NCI-H2029 (cell line): ENCODE results near the gene SMARCAD1.
"Not testable (repeated sequence)": the region's sequence is repeated elsewhere in the genome, so short reads cannot be mapped to it uniquely, and the experiment has no call there.

ENCODE experiments used
- DNase-seq: peaks from one replicate; lab custom pipeline; 2025; lab: John Stamatoyannopoulos, UW

Gene SMARCAD1

DNA sequence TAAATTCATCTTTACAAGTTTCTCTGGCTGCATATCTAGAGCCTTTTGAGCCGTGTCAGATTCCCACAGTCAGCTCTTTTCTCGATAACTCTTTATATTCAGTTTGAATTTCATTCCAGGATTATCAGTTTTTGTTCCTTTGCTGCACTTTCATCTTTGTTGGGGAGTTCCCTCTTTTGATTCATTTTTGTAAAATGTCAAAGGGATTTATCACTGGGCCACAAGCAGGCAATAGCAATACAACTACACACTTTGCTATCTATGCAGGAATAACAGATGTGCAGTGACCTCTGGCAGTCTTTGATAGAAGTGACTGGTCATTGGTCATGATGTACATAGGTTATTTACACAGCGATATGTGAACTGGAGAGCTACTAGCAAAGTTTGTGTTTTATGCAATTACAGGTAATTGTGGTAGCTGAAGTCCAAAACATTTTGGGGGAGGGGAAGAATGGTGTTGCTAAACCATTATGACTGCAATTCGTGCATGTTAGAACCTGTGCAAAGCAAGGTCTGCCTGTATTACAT is 91.1 kb downstream of the SMARCAD1 start:
- DNase-seq: no peak

GRCh38 chr4:94302191-94302590 is 94.5 kb downstream of the SMARCAD1 start:
- no peak for DNase-seq

DNA sequence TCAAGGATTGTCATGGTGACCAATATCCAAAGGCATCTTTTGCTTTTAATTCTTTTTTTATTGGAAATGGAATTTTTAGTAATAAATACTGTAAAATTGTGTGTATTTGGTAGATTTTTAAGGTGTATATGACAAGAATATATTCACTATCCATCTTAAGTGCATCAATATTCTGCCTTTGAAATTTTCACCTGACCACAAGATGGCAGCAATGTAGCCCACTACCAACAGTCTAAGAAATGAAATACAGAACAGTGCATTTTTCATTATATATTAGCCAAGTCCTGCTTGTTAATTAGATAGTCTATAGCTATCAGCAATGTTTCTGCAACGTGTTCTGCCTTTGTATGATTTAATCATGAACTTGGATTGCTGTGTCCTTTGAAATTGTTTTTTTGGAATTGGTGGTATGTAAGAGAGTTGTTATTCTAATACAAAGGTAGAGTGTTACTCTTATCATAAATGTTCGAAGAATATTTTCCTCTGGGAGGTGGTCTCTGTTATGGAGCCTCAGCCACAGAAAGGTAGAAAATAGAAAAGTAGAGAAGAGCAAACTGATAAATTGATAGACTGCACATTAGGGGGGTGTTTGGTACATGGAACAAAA is 96.8 kb downstream of the SMARCAD1 start:
- DNase-seq: no peak

DNA sequence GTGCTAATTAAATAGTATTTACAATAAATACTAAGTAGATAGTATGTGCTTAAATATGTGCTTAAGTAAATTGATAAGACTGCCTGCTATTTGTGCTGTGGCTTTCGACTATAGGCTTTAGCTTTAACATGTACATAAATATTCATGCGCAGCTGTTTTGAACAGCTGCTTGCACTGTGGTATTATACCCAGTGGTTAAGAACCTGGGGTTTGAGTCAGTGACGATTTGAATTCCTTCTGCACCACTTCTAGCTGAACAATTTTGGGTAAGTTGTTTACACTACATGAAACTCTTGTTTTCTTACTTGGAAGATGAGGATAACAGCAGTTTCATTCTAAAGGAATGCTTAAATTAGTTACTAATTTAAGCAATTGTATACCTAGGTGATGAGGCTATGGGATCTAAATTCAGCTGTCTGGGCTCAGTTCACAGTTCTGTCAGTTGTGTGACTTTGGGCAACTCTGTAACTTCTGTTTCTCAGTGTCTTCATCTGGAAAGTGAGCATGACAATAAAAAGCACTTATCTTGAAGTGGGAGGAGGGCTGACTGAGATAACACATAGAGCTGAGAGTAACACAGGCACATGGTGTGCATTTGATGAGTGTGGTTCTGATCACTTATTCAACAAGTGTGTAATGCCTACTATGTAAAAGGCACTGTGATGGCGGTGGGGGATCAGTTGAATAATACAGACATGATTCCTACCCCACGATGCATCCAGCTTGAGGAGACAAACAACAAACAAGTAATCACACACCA is 98.0 kb downstream of the SMARCAD1 start:
- DNase-seq: no peak

- DNase-seq: no peak
Measured at GRCh38 chr4:94306713-94307112, 99.0 kb downstream of the SMARCAD1 start.

DNA sequence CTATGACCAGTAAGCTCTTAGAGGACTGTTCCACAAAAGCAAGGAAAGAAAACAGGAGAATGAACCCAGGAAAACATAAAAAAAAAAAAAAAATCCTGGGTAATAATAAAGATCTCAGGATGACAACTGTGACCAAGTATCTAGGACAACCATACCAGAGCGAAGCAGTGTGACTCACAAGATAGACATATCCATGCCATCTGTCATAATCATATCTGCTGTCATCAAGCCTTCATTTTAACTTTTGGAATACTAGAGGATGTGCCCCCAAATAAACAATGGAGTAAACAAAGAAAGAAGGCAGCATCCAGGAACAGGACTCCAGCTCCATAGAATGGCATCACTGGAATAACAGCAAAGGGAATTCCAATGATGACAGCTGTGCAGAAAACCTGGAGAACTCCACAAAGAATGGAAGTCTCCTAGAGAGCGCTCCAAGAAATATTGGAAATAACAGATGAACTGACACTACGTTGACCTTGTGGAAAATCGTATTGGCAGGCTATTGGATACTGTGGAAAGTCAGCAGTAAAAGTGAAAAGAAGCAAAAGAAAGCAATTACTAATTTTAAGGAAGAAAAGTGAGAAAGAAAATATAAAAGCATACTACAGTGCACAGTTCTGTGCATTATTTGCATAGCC is 99.7 kb downstream of the SMARCAD1 start:
- no peak for DNase-seq

DNA sequence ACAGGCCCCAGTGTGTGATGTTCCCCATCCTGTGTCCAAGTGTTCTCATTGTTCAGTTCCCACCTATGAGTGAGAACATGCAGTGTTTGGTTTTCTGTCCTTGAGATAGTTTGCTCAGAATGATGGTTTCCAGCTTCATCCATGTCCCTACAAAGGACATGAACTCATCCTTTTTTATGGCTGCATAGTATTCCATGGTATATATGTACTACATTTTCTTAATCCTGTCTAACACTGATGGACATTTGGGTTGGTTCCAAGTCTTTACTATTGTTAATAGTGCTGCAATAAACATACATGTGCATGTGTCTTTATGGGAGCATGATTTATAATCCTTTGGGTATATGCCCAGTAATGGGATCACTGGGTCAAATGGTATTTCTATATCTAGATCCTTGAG is 112.3 kb downstream of the SMARCAD1 start:
- DNase-seq: not testable (repeated sequence)

GRCh38 chr4:94325835-94326234 is 118.2 kb downstream of the SMARCAD1 start:
- DNase-seq: no peak

- DNase-seq: no peak
Measured at GRCh38 chr4:94329933-94330332, 122.3 kb downstream of the SMARCAD1 start.

GRCh38 chr4:94332983-94333590 is 125.4 kb downstream of the SMARCAD1 start:
- DNase-seq: no peak

GRCh38 chr4:94333866-94334265 is 126.2 kb downstream of the SMARCAD1 start:
- no peak for DNase-seq

DNA sequence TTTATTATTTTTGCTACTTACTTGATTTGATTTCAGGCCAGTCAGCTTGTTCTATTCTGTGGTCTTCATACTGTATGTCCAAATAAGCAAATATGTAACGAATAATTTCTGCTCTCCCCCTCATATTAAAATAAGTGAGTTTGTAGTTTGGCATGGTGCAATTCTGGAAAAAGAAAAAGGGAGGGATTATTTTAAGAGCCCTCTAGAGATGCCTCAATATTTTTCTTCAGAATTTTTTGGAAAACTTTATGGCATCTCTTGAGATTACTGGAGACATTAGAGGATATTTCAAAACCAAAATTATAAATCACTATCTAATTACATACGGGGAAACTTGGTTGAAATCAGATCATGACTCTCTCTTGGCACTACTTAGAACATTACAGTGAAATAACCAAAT is 126.8 kb downstream of the SMARCAD1 start:
- no peak for DNase-seq

- DNase-seq: no peak
Measured at GRCh38 chr4:94334962-94335361, 127.3 kb downstream of the SMARCAD1 start.

DNA sequence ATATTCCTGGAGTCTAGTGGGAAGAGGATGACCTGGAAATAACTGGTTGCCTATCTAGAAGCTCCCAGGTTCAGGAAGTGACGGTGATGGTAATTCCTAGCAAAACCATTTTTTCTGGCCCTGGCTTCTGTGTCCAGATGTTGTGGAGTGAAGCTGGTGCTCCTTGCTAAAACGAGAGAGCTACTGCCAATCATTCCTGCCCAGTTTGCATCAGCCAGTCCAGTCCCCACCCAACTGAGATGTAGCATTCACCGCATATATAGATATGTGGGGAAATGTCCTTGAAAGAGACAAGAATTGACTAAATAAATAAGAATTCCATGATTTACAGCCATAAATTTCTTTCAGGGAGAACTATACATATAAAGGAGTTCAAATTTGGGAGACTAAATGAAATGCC is 128.6 kb downstream of the SMARCAD1 start:
- DNase-seq: no peak

DNA sequence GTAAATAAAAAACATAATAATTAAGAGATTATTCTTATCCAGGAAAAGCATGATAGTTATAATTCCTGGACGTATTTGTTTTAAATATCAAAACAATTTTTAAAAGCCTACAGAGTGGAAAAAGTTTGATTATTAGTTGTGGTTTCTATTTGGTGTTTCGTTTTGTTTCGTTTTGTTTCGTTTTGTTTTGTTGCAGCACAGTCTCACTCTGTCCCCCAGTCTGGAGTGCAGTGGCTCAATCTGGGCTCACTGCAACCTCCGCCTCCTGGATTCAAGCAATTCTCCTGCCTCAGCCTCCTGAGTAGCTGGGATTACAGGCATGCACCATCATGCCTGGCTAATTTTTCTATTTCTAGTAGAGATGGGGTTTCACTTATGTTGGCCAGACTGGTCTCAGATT is 129.1 kb downstream of the SMARCAD1 start:
- DNase-seq: not testable (repeated sequence)

DNA sequence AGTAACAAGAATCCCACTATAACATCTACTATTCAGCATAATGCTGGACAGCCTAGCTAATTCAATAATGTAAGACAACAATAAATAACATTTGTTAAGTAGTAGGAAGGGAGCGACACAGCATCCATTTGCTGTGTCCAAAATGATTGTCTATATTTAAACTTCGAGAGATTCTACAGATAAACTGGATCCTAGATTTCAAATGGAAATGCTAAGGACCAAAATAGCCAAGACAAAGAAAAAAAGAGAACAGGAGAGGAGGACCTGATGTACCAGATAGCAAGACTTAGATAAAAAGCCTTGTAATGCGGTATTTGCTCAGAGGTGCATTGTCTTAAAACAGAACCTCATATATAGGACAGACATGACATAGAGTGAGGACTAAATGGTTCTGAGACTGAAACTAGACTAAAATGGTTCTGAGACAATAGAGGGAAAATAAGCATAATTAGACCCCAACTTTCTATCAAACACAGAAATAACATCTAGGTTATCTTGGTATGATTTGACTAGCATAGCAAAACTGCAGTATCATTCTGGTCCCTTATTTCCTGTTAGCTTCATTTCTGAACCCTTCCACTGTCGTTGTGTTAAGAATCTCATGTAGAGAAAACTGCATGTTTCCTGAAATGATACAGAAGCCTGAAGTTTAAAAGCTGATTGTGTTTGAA is 131.2 kb downstream of the SMARCAD1 start:
- DNase-seq: no peak

DNA sequence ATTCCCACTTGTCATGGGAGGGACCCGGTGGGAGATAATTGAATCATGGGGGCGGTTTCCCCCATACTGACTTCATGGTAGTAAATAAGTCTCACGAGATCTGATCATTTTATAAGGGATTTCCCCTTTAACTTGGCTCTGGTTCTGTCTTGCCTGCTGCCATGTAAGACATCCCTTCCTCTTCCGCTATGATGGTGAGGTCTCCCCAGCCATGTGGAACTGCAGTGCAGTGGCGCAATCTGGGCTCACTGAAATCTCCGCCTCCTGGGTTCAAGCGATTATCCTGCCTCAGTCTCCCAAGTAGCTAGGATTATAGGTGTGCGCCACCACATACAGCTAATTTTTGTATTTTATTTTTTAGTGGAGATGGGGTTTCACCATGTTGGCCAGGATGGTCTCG is 132.1 kb downstream of the SMARCAD1 start:
- DNase-seq: no peak
